K562 (cell line): ENCODE results near the gene CLDN7. TPM values are rescaled to one million over a fixed set of nuclear protein-coding genes. Genes with fewer than 3 reads are reported as not detected.

ENCODE experiments used
- ATAC-seq: fragments of 200-7000 bp; cut with Tn5 transposase; 3 replicates; pipeline ENCODE4 v1.9.1; 2020; ENCODE audit warnings: moderate library complexity
- BruUV-seq: library from RNA; stranded (reverse); fragments of 400-500 nt; replicated peaks from 2 replicates; lab custom pipeline; 2021; lab: Mats Ljungman, UMichigan
- CTCF ChIA-PET: fragments of 300-600 bp; formaldehyde crosslinking; extraction: SDS; loops from one replicate; lab custom pipeline; 2021; ENCODE audit warnings: low intra/inter-chr PET ratio; lab: Yijun Ruan, JAX
- POLR2A ChIA-PET: fragments of 300-600, 350-650 bp; sonication (Branson Sonifier 250); formaldehyde crosslinking; extraction: SDS; loops from one replicate; lab custom pipeline; 2021; ENCODE audit warnings: antibody characterized with exemption, inconsistent platforms; lab: Yijun Ruan, JAX
- DNase-seq, 4 experiments: peaks; one replicate each; pipeline versions ENCODE4 v3.0.0 to v3.0.0-alpha.2; 2011 to 2018; ENCODE audit warnings: low spot score in 3 of 4, mixed read lengths in 3 of 4; ENCODE audit errors: extremely low read depth in 1 of 4
- FAIRE-seq: peaks from 2 replicates; lab custom pipeline; 2011; peaks lifted over from hg19 to GRCh38; lab: Jason Lieb, UNC
- H2AFZ ChIP-seq: 2 replicates; pipeline ENCODE4 v1.6.0; 2011; ENCODE audit warnings: low read depth, low read length, control low read depth, inconsistent platforms
- H3K27ac ChIP-seq: fragments of 200-600 bp; 3 replicates; pipeline ENCODE4 v1.8.0; 2011; ENCODE audit warnings: low read depth, mild to moderate bottlenecking, control low read depth, inconsistent platforms, low read length, moderate library complexity, mixed read lengths; ENCODE audit errors: extremely low read depth
- H3K27me3 ChIP-seq, 2 experiments: fragments of 300-600 bp in 1 of 2; 2 replicates in 1 of 2; 3 replicates in 1 of 2; pipeline versions ENCODE4 v1.6.0 to v1.8.0; 2011; ENCODE audit warnings: inconsistent platforms in 2 of 2, low read length in 2 of 2, mild to moderate bottlenecking in 1 of 2, mixed read lengths in 1 of 2, moderate library complexity in 1 of 2; ENCODE audit not compliant: control insufficient read depth in 2 of 2, insufficient read depth in 2 of 2
- H3K36me3 ChIP-seq: fragments of 300-600 bp; 3 replicates; pipeline ENCODE4 v1.8.0; 2011; ENCODE audit warnings: mild to moderate bottlenecking, low read length, inconsistent platforms; ENCODE audit not compliant: control insufficient read depth, insufficient read depth
- H3K4me1 ChIP-seq, 2 experiments: fragments of 200-600 bp in 1 of 2; replicated peaks in 1 of 2; 2 replicates in 1 of 2; 3 replicates in 1 of 2; pipeline versions ENCODE4 v1.5.1 to v1.8.0; 2011; ENCODE audit warnings: inconsistent platforms in 2 of 2, low read length in 2 of 2, mild to moderate bottlenecking in 1 of 2, mixed read lengths in 1 of 2, moderate library complexity in 1 of 2; ENCODE audit not compliant: control insufficient read depth in 2 of 2, insufficient read depth in 2 of 2
- H3K4me2 ChIP-seq: 2 replicates; pipeline ENCODE4 v1.6.1; 2011; ENCODE audit warnings: low read length, control low read depth, inconsistent platforms, mixed read lengths; ENCODE audit not compliant: insufficient read depth
- H3K4me3 ChIP-seq: fragments of 200-600 bp; sonication (generic), shearing (Covaris generic); 2 replicates; pipeline ENCODE4 v1.5.1; 2016; ENCODE audit warnings: control low read depth, inconsistent platforms
- H3K79me2 ChIP-seq: fragments of 200-600 bp; 3 replicates; pipeline ENCODE4 v1.8.0; 2011; ENCODE audit warnings: low read length, inconsistent platforms; ENCODE audit not compliant: control insufficient read depth, insufficient read depth
- H3K9ac ChIP-seq, 2 experiments: 2 replicates each; pipeline versions ENCODE4 v1.6.0 to v1.6.1; 2011; ENCODE audit warnings: low read depth in 2 of 2, low read length in 2 of 2, control low read depth in 1 of 2, inconsistent platforms in 1 of 2, mild to moderate bottlenecking in 1 of 2, mixed read lengths in 1 of 2; ENCODE audit not compliant: insufficient read depth in 1 of 2
- H3K9me1 ChIP-seq: one replicate; pipeline ENCODE4 v1.6.0; 2011; ENCODE audit warnings: inconsistent platforms, mild to moderate bottlenecking, low read length, moderate library complexity; ENCODE audit not compliant: control insufficient read depth, insufficient read depth
- H3K9me3 ChIP-seq: replicated peaks from 2 replicates; pipeline ENCODE4 v1.5.1; 2011; ENCODE audit warnings: low read depth, low read length, inconsistent platforms; ENCODE audit not compliant: control insufficient read depth, insufficient read depth
- H4K20me1 ChIP-seq: replicated peaks from 2 replicates; pipeline ENCODE4 v1.6.1; 2011; ENCODE audit warnings: low read length, inconsistent platforms, mixed read lengths; ENCODE audit not compliant: control insufficient read depth, insufficient read depth
- C11orf30 ChIP-seq: fragments of 450-650 bp; IDR thresholded peaks from 2 replicates; pipeline ENCODE4 v1.6.1; 2016; ENCODE audit warnings: low read depth, mild to moderate bottlenecking
- CBX2 ChIP-seq: fragments of 200-600 bp; sonication (generic); IDR thresholded peaks from one replicate; pipeline ENCODE4 v1.6.1; 2012; ENCODE audit warnings: mild to moderate bottlenecking, low read length, inconsistent platforms; ENCODE audit not compliant: insufficient read depth, poor library complexity, severe bottlenecking
- FOS ChIP-seq: IDR thresholded peaks from 3 replicates; pipeline ENCODE4 v1.6.1; 2011; ENCODE audit not compliant: insufficient read length; ENCODE audit errors: extremely low read depth
- JUN ChIP-seq, 2 experiments: sonication (generic) in 1 of 2; formaldehyde crosslinking in 1 of 2; IDR thresholded peaks; 2 replicates each; pipeline versions ENCODE4 v1.6.1 to v1.8.0; 2012 to 2022; ENCODE audit warnings: borderline replicate concordance in 2 of 2, mild to moderate bottlenecking in 2 of 2, improper control_type of control experiment in 1 of 2, low read depth in 1 of 2, low read length in 1 of 2, missing genetic modification reagents in 1 of 2
- NCOA4 ChIP-seq: fragments of 450-650 bp; IDR thresholded peaks from 2 replicates; pipeline ENCODE4 v1.6.1; 2018; ENCODE audit warnings: mild to moderate bottlenecking; ENCODE audit not compliant: partially characterized antibody
- PURB ChIP-seq: sonication (generic); formaldehyde crosslinking; IDR thresholded peaks from 2 replicates; pipeline ENCODE4 v1.9.0; 2021; ENCODE audit warnings: low read depth, mild to moderate bottlenecking, missing genetic modification reagents
- USF1 ChIP-seq: sonication (generic); formaldehyde crosslinking; IDR thresholded peaks from 2 replicates; pipeline ENCODE4 v1.9.0; 2022; ENCODE audit warnings: mild to moderate bottlenecking, missing genetic modification reagents
- ZNF316 ChIP-seq: fragments of 450-650 bp; IDR thresholded peaks from 2 replicates; pipeline ENCODE4 v1.6.1; 2016
- WGBS: fragments of 100-300 bp; shearing (Covaris generic); methylation state at CpG from one replicate; pipeline ENCODE4 v1.1.6; 2016; ENCODE audit warnings: low coverage, mixed read lengths; ENCODE audit not compliant: insufficient coverage; ENCODE audit errors: missing lambda C conversion rate; 5-methylcytosine and 5-hydroxymethylcytosine counted together
- in situ Hi-C: fragments of 300-500 bp; cut with MboI; formaldehyde crosslinking; loops from 4 replicates; pipeline ENCODE4 v1.15.0; 2018; ENCODE audit warnings: inconsistent platforms, mixed read lengths
- intact Hi-C: fragments of 100-400 bp; cut with micrococcal nuclease; formaldehyde crosslinking; loops from 2 replicates; pipeline ENCODE4 v1.14.2; 2022
- polyA plus RNA-seq, 8 experiments: library from polyadenylated mRNA; depleted of rRNA in 4 of 8; stranded (reverse) in 5 of 8; unstranded in 3 of 8; fragments of >200 nt; fragmentation: Nextera tagmentation in 2 of 8; fragmentation: Illumina TruSeq in 1 of 8; extraction: Ambion mirVana in 2 of 8; extraction: Trizol in 1 of 8; gene quantifications; 2 replicates each; pipeline versions ENCODE4 v1.2.1 to v1.2.3, GENCODE V29; 2011 to 2014; ENCODE audit warnings: inconsistent platforms in 1 of 8, missing spikeins in 1 of 8
- total RNA-seq, 7 experiments: library from RNA; depleted of rRNA in 6 of 7; stranded (reverse); fragments of >200 nt in 6 of 7; fragmentation: Illumina TruSeq in 2 of 7; extraction: Trizol in 2 of 7; gene quantifications; 2 replicates each; pipeline versions ENCODE4 v1.2.1 to v1.2.3, GENCODE V29; 2011 to 2021; ENCODE audit warnings: low replicate concordance in 1 of 7

Gene CLDN7
- total and polyA plus RNA-seq, 9 of the 15 experiments (the other 6 are each of a cell fraction or from before 2014, with no cell fraction given): 2.2 to 14.5 (median 7.6) TPM

GRCh38 chr17:7235693-7236665 lies 26.3 kb downstream of the CLDN7 start:
- peak overlapping the region; percentile 3; the same call in 1 of the 2 replicates for H3K4me3 ChIP-seq
- WGBS: 53% methylated on average over 14 of the region's 22 CpGs
- TSS peak; percentile 14 for BruUV-seq
- POLR2A ChIA-PET: interaction anchor here (1.3 to 6.6 kb wide), 3 partner anchors 11 to 14 kb away, joined by 4 to 73 read pairs (median 8); partner anchors contain the start of genes ACADVL and DLG4
- FAIRE-seq (peak; percentile 78), DNase-seq (peak in 2 of 4 experiments; percentile 13 to 71), ATAC-seq (no peak)
- H3K9me3 ChIP-seq: no peaks in the 10 kb centered on the region
- intact Hi-C loops: loop anchor here (5.0 kb wide), 1 partner anchor 46 kb away; the partner anchor contains the start of gene SLC2A4
- H3K4me1 ChIP-seq: peaks cover 31 to 40% of the 10 kb centered on the region in 2 experiments; a peak in 4 of 5 replicates
- peaks cover 92% of the 10 kb centered on the region for H3K79me2 ChIP-seq
- peaks cover 4% of the 10 kb centered on the region for H3K9me1 ChIP-seq
- peak overlapping the region; percentile 31 to 76; a peak in 3 of 4 replicates for H3K9ac ChIP-seq
- peaks cover 12% of the 10 kb centered on the region for H4K20me1 ChIP-seq
- H2AFZ ChIP-seq: no peak overlapping the region
- no peaks in the 10 kb centered on the region for H3K27me3 ChIP-seq
- CTCF ChIA-PET: no interaction called here
- peak overlapping the region; percentile 56 for H3K4me2 ChIP-seq
- in situ Hi-C loops: no loop called here
- H3K36me3 ChIP-seq: peaks cover 50% of the 10 kb centered on the region; the same call in 2 of the 3 replicates
- H3K27ac ChIP-seq: peak overlapping the region; percentile 89; the same call in 2 of the 3 replicates
- TF ChIP-seq JUN (IDR thresholded peaks at IDR 0.05; ENCODE audit: borderline replicate concordance, low read depth, low read length): 0 out of 2 replicates have a peak, but pooled peaks have one; percentile 52
- TF ChIP-seq JUN (CRISPR knock-in tag; IDR thresholded peaks at IDR 0.05; ENCODE audit: borderline replicate concordance): no peak
- no peak for TF ChIP-seq CBX2
- 0 out of 2 replicates have a peak, but pooled peaks have one; percentile 17 for TF ChIP-seq C11orf30
- 0 out of 2 replicates have a peak, but pooled peaks have one; percentile 23 for TF ChIP-seq USF1 (CRISPR knock-in tag)
- peak; percentile 38; the same call in 1 of the 2 replicates for TF ChIP-seq ZNF316
- no peak for TF ChIP-seq PURB (CRISPR knock-in tag)
- no peak for TF ChIP-seq FOS
- TF ChIP-seq NCOA4: no peak
